Brain pericyte (primary cell): ENCODE measurements around the gene AGTR1.
A peak's percentile ranks its signal among the peaks of the same experiment; 100 is the strongest.
"Not testable (repeated sequence)": the region's sequence is repeated elsewhere in the genome, so short reads cannot be mapped to it uniquely, and the experiment has no call there.

Experiments used
- DNase-seq: peaks from one replicate; pipeline ENCODE4 v3.0.0-alpha.2; 2012; ENCODE audit warnings: low read depth, low spot score

Gene AGTR1

GRCh38 chr3:148718982-148719862, 21.5 kb downstream of the AGTR1 start:
- no peak for DNase-seq

- no peak for DNase-seq
Observed at GRCh38 chr3:148720873-148721272, 23.2 kb downstream of the AGTR1 start.

GRCh38 chr3:148723631-148724030, 25.9 kb downstream of the AGTR1 start:
- DNase-seq, result peak; percentile 21

- DNase-seq, result no peak
Observed at GRCh38 chr3:148727231-148727630, 29.5 kb downstream of the AGTR1 start.

DNA sequence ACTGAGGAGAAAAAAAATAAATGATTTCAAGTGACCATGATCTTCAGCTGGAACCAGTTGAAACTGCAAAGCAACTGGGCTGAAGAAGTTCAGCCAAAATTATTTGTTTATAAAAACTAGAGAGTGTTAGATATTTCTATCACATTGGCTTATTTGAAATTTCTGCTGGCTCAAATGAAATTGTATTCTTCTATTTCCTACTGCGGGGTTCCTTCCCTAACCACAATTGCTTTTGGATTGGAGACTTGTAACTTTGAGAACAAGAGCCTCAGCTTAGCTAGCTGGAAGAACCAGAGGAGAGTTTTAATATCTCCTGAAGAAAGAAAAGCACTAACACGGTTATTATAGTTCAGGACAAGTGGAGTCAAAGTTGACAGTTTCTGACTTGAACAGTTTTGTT, 31.1 kb downstream of the AGTR1 start:
- DNase-seq, result no peak

GRCh38 chr3:148729476-148730055, 31.9 kb downstream of the AGTR1 start:
- no peak for DNase-seq

GRCh38 chr3:148730676-148731075, 33.0 kb downstream of the AGTR1 start:
- DNase-seq, result no peak

DNA sequence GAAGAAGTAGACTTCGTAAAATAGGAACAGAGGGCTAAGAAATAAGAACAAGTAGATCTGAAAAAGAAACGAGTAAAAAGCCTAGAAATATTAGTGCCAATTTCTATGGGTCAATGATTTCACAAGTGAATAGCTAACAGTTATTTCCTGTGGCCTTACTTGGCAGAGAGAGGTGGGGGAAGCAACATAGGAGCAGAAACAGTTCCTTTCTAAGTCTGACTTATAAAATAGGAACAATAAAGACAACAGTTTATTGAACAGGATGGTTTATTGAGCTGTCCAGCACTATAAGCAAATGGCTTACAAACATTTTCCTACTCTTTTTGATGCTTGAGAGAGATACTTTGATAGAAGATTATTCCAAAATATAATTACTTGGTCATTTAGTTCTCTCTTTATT, 37.9 kb downstream of the AGTR1 start:
- no peak for DNase-seq

GRCh38 chr3:148736086-148736485, 38.4 kb downstream of the AGTR1 start:
- no peak for DNase-seq

DNA sequence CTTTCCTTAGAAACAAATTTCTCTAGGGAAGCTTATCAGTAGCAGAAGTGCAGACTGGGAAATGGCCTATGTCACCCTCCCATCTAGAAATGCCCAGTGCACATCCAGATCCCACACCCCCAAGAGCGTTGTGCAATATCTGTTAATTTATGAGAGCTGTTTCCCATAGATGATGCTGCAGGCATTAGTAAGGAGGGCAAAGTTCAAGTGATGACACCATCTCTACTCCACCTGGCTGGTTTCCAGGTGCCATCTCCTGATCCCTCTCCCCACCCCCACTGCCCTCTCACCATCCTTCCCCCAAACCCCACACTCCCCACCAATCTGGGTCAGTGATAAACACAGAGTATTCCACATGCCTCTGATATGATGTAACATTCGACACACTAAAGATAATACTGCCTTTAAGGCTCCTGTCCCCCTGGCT, 39.4 kb downstream of the AGTR1 start:
- DNase-seq, result no peak

GRCh38 chr3:148739720-148740119, 42.0 kb downstream of the AGTR1 start:
- DNase-seq, result no peak

DNA sequence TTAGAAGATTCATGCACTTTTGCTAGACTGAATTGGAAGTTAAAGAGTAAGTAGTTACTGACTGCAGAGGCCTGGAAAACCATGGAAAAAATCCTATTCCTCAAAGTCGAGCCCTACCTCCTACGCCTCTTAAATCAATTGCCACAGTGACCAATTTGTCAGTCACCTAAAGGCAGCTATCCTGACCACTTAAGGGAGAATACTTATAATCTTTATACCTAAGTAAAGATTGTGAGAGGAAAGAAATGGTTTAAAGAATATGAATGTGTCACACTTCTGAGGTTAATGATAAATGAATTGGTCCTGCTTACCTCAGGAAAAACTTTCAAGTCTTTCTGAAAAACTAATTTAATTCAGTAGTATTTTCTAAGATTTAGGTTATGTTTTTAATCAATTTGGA, 42.6 kb downstream of the AGTR1 start:
- no peak for DNase-seq

DNA sequence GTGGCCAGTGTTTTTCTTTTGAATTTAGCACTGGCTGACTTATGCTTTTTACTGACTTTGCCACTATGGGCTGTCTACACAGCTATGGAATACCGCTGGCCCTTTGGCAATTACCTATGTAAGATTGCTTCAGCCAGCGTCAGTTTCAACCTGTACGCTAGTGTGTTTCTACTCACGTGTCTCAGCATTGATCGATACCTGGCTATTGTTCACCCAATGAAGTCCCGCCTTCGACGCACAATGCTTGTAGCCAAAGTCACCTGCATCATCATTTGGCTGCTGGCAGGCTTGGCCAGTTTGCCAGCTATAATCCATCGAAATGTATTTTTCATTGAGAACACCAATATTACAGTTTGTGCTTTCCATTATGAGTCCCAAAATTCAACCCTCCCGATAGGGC, 43.5 kb downstream of the AGTR1 start:
- no peak for DNase-seq

GRCh38 chr3:148742118-148742517, 44.4 kb downstream of the AGTR1 start:
- no peak for DNase-seq

DNA sequence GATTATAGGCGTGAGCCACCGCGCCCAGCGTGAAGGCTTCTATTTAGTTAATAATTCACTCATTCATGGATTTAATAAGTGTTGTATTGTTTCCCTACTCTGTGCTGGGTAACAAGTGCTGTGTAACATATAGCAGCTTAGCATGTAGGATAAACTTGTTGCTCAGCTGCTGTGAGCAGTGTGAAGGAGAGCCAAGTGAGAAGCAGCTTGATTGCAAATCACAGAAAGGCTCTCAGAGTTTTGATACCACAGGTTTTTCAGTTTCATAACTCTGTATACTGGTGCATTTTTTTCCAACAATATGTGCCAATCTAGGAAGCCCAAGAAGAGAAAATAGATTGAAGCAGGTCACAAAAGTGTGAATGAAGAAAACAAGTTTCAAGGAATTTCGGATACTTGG, 48.4 kb downstream of the AGTR1 start:
- DNase-seq, result no peak

- DNase-seq, result no peak
Observed at GRCh38 chr3:148748283-148748682, 50.6 kb downstream of the AGTR1 start.

GRCh38 chr3:148750296-148750695, 52.6 kb downstream of the AGTR1 start:
- no peak for DNase-seq

- no peak for DNase-seq
Observed at GRCh38 chr3:148751461-148751860, 53.8 kb downstream of the AGTR1 start.

- DNase-seq, result not testable (repeated sequence)
Observed at GRCh38 chr3:148753385-148753784, 55.7 kb downstream of the AGTR1 start.

GRCh38 chr3:148755570-148755969, 57.9 kb downstream of the AGTR1 start:
- no peak for DNase-seq

DNA sequence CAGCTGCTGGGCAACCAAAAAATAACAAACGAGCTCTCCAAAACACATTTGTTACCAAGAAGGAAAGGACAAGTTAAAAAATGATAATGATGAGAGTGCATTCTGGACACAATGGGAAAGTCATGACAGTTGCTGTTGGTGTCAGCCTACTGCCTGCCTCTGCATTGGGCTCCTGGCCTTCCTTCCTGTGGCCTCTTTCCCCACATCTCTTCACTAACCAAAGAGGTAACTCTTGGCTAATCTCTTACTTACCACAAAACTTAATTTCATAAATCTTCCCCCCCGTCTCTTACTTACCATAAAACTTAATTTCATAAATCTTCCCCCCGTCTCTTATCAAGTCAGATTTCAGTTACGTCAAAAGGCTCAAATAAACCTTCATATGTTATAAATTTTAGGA, 58.6 kb downstream of the AGTR1 start:
- no peak for DNase-seq

DNA sequence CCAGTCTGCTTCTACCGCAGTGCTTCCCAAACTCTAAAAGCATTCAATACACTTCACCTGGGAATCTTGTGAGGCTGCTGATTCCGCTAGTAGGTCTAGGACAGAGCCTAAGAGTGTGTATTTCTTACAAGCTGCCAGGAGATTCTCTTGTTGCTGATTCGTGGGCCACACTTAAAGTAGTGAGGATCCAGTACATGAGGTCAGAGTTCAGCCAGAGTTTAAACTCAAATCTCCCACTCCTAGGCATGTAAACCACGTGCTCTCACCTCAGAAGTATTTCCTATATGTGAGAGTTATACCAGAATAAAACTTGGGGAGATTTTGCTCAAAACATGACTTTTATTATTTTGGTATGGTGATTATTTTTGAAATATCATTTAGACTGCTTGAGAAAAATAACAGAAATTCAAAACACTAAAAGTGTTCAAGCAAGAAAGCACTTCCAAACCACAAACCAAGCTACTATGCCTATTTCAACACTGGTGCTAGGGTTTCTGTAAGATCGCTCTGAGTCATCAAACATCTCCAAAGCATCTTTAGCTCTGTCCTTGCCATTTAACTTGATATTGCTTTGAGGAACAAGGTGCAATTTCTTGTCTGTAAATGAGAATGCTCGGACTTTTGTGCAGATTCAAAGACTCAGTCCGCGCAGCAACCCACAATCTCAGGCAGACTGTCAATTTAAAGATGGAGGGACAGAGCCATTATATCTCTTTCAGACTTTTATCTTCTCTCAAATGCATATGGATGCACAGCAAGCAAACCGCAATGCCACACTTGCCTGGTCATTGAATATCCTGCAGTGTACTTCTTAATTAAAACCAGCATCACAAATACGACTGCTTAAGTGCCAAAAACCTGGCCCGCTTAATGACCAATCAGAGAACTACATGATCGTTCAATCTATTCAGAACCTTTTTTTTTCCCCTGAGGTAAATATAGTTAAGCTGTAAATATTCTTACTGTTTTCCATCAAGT, 59.8 kb downstream of the AGTR1 start:
- DNase-seq, result peak; percentile 8
